Muscle layer of colon (tissue), 2 donors: ENCODE measurements around the gene SNX27.

Source experiments
- H3K27ac ChIP-seq: one replicate; pipeline ENCODE4 v1.7.0; 2013; ENCODE audit warnings: low read depth, mild to moderate bottlenecking, low read length, moderate library complexity
- H3K27me3 ChIP-seq, 2 donors: one replicate each; pipeline ENCODE4 v1.7.0; 2013; ENCODE audit warnings: low read length in 2 of 2, mild to moderate bottlenecking in 2 of 2; ENCODE audit not compliant: insufficient read depth in 2 of 2, control insufficient read depth in 1 of 2
- H3K36me3 ChIP-seq: one replicate; pipeline ENCODE4 v1.7.0; 2013; ENCODE audit warnings: mild to moderate bottlenecking, low read length; ENCODE audit not compliant: insufficient read depth
- H3K4me1 ChIP-seq: one replicate; pipeline ENCODE4 v1.7.0; 2013; ENCODE audit warnings: mild to moderate bottlenecking, low read length; ENCODE audit not compliant: insufficient read depth
- H3K4me3 ChIP-seq, 2 donors: one replicate each; pipeline ENCODE4 v1.7.0; 2013; ENCODE audit warnings: low read length in 2 of 2, low read depth in 1 of 2, mild to moderate bottlenecking in 1 of 2, moderate library complexity in 1 of 2
- H3K9ac ChIP-seq: one replicate; pipeline ENCODE4 v1.7.0; 2013; ENCODE audit warnings: low read length
- H3K9me3 ChIP-seq: one replicate; pipeline ENCODE4 v1.7.0; 2013; ENCODE audit warnings: mild to moderate bottlenecking, low read length
- donor health status: abdominal sarcoma.
- donor health status: Adenocarcinoma of cecum.

SNX27 gene

DNA sequence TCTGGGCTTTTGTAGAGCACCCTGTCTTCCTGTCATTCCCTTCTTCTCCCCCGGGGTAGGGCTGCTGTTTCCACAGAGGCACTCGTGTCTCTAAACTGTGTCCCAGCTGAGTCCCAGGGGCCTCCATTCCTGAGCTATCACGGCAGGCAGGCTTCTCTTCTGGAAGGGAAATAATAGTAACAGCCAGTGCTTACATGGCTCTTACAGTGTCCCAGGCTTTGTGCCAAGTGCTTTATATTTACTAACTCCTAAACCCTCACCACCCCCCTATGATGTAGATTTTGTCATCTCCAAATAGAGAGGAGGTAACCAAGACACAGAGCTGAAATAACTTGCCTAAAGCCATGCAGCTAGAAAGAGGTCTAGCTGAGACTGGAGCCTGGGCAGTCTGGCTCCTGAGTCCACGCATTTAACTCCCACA lies 106.2 kb downstream of the SNX27 start:
- Histone ChIP-seq H3K27me3 (peaks cover 5 to 14% of the 10 kb centered on the region in 2 donors), H3K4me1 (peaks cover 5% of the 10 kb centered on the region), H3K9ac (no peak overlapping the region), H3K9me3 (no peaks in the 10 kb centered on the region), H3K27ac (no peak overlapping the region), H3K36me3 (no peaks in the 10 kb centered on the region), H3K4me3 (no peak overlapping the region)

DNA sequence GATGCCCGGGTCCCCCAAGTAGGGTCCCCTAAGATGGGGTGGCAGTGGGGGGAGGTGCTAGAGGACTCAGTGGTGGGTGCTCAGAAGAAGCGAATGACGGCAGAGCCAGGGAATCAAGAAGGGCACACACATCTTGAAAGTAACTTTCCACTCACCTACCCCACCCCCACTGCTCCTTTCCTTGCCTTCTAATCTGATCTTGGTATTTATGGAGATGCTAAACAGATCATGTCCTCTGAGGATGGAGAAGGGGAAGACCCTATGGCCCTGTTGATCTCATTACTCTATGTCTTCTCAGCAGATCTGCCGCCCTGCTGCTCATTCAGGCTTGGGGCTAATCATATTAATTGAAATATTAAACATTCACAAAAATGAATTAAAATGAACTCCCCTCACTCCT lies 106.8 kb downstream of the SNX27 start:
- H3K27ac ChIP-seq = no peak overlapping the region
- peaks cover 5 to 14% of the 10 kb centered on the region in 2 donors for H3K27me3 ChIP-seq
- H3K9me3 ChIP-seq = no peaks in the 10 kb centered on the region
- no peak overlapping the region for H3K9ac ChIP-seq
- no peak overlapping the region for H3K4me3 ChIP-seq
- H3K4me1 ChIP-seq = peaks cover 5% of the 10 kb centered on the region
- H3K36me3 ChIP-seq = no peaks in the 10 kb centered on the region

DNA sequence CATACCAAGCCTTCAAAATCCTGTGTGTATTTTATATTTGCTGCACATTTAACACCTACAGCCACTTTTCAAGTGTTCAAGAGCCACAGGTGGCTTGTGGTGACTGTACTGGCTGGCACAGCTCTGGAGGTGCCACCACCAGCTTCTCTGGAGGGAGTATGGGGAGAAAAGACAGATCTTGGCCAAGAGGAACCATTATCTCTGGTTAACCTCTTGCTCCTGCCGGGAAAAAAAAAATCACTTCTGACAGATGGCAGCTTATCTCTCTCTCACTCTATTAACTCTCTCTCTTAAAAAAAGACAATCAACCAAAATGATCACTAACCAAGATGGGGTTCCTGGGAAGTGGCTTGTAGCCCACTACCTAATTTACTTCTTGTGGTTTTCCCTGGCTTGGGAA lies 108.3 kb downstream of the SNX27 start:
- H3K9me3 ChIP-seq = no peaks in the 10 kb centered on the region
- H3K27ac ChIP-seq = peak overlapping the region; percentile 80
- H3K4me3 ChIP-seq = peak overlapping the region; percentile 28 to 68
- peaks cover 5% of the 10 kb centered on the region for H3K4me1 ChIP-seq
- H3K27me3 ChIP-seq = peaks cover 5 to 14% of the 10 kb centered on the region in 2 donors
- H3K36me3 ChIP-seq = no peaks in the 10 kb centered on the region
- no peak overlapping the region for H3K9ac ChIP-seq

DNA sequence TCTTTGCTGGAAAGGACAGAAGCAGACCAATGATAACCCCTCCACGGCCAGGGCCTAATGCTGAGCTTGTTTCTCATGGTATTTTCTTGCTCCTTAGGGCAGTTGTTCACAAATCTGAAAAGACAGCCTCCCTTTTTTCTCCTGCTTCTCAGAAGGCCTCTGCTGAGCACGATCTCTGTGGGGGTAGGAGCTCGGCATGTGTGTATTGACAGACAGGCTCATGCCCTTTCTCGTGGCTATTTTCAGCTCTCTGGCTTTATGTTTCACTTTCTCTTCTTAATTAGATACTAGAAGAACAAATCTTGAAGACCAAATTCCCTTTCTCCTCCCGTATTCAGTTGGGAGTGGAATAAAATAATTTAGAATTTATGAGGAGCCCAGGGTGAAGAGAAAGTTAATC lies 108.7 kb downstream of the SNX27 start:
- Histone ChIP-seq H3K9me3 (no peaks in the 10 kb centered on the region), H3K9ac (peak overlapping the region; percentile 39), H3K4me3 (peak overlapping the region; percentile 28 to 68), H3K36me3 (no peaks in the 10 kb centered on the region), H3K27ac (peak overlapping the region; percentile 80), H3K4me1 (peaks cover 5% of the 10 kb centered on the region), H3K27me3 (peaks cover 3 to 14% of the 10 kb centered on the region in 2 donors)

DNA sequence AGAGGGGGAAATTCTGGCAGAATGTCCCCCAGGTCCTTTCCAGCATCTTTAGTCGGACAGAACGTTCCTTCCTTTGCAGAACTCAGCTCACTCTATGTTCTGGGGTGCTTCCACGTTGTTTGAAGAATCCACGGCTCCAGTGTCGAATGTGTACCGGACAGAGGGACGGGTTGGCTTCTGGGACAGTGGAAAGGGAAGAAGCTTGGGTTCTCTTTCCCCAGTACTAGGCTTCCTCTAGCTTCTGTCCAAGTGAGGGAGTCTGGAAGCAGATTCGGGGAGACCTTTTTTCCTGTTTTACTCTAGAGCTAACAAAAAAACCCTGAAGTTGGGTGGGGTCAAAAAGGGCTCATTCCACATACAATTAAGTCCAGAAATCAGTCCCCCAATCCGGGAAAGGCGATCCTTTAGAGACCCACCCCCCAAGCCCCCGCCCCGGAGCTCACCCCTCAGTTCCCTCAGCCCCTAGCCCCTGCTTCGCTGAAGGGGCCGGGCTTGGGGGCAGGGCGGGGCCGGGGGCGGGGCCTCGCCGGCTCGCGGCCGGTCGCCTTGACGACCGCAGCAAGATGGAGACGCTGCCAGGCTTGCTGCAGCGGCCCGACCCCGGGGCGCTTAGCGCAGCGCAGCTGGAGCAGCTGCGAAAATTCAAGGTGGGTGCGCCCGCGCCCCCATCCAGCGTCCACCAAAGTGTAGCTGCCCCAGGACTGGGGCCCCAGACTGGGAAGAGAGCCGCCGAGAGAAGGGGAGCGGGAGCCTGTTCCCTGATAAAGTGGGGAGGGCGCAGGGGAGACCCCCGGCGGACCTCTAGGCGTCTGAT lies 109.3 kb downstream of the SNX27 start, which contains the start of gene RIIAD1:
TSS of gene RIIAD1 (plus strand) at position 549 of the 814 bp plus-strand sequence. CDS start at position 564, 15 bp downstream.
- Histone ChIP-seq H3K36me3 (no peaks in the 10 kb centered on the region), H3K9me3 (no peaks in the 10 kb centered on the region), H3K27ac (peak within 1 kb of the TSS; percentile 80), H3K4me3 (peak within 1 kb of the TSS; percentile 28 to 68), H3K4me1 (peaks cover 5% of the 10 kb centered on the region), H3K27me3 (peaks cover 0 to 13% of the 10 kb centered on the region in 2 donors), H3K9ac (peak within 1 kb of the TSS; percentile 39)

DNA sequence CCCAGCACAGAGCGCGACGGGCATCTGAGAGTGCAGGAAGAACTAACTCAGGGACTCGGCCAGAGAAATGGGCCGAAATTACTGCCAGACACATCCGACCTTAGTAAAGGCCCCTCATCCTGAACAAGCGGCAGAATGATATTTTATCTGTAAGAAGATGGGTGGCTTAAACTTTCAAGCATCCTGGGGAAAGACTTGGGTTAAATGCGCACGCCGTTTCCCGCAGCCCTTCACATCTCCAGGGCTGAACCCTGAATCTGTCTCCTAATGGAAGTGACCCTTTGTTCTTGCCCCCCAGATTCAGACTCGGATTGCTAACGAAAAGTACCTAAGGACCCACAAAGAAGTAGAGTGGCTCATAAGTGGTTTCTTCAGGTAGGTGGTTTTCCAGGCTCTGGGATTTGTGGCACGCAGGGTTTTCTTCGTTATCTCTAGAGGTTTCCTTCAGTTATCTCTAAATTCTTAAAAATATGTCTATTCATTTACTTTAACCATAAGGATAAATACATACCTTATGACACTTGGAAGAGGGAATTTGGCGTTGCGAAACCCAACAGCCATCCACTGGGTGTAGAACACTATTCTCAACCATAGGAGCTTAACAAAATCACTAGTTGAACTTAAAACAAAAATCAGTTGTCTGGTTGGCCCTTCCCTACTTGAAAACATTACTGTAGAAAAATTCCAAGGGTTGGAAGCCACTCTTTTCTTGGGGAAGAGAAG lies 110.1 kb downstream of the SNX27 start:
- no peak overlapping the region for H3K9ac ChIP-seq
- peak overlapping the region; percentile 80 for H3K27ac ChIP-seq

DNA sequence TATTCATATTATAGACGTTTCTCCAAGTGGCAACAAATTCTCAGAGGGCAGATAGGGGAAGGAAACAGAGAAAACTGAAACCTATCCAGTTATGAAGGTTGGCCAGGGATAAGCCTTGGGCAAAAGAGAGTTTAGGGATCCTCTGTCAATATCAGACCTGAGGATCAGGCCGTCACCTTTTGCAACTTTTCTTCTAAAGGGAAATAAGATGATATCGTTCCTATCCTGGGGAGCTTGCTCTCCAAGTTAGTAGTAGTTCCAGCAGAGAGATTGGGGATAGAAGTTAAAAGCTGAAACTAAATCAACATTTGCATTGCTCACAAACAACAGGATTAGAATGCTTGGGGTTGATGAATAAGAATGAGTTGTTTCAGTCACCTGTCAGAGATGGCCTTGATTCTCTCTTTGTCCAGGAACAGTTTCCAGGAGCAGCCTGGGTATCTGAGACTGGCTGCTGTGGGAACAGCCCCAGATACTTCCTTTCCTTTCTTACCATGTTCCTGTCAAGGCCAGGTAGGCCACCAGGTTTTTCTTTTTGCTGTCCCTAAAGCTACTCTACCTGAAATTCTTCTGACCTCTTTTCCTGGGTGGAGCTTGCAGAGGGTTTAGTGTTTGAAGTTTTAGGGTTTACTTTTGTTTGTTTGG lies 112.0 kb downstream of the SNX27 start:
- peaks cover 12% of the 10 kb centered on the region for H3K4me1 ChIP-seq
- no peak overlapping the region for H3K27ac ChIP-seq
- H3K27me3 ChIP-seq = peaks cover 0 to 5% of the 10 kb centered on the region in 2 donors
- no peak overlapping the region for H3K9ac ChIP-seq
- H3K36me3 ChIP-seq = no peaks in the 10 kb centered on the region
- no peaks in the 10 kb centered on the region for H3K9me3 ChIP-seq
- H3K4me3 ChIP-seq = no peak overlapping the region

More for the DNA sequence above, 110.1 kb downstream of the SNX27 start:
- H3K4me1 ChIP-seq = peaks cover 5% of the 10 kb centered on the region
- no peaks in the 10 kb centered on the region for H3K9me3 ChIP-seq
- H3K36me3 ChIP-seq = no peaks in the 10 kb centered on the region
- H3K4me3 ChIP-seq = peak overlapping the region; percentile 28 to 68
- peaks cover 0 to 8% of the 10 kb centered on the region in 2 donors for H3K27me3 ChIP-seq

DNA sequence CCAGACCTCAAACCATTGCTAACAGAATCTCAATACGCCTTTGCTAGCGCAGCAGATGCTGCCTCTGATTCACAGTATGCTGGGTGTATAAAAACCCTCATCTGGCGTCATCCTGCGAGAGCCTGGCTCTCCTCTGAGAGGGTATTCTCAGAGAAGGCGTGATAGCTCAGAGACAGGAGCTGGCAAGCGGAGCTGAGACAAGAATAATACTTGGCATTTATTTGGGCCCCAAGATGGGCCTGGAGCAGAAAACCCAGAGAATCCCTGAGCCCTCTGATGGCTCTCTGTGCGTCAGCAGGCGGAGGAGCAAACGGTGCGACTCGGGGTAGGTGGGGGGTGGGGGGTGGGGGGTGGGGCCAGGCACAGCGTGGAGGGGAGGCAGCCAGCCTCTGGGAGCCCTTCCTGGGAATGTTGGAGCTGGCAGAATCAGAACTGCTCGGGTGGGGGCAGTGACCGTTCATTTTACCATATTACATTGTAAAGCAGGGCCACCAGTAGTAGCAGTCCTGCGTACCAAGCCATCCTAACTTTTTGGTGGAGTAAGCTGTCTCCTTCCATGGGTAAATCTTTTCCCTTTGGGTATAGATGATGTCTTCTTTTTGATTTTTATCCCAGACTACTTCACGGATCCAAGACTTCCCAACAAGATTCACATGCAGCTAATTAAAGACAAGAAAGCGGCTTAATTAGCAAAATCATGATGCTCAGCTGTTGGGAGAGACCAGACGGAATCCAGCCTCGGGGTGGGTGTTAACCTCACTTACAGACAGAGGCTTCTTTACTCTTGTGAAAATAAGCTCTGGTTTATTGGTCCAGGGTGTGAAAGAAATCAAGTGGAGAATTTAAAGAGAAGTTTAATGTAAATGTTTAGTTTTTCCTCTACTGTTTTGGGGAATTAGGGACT lies 116.6 kb downstream of the SNX27 start:
- H3K4me1 ChIP-seq = peaks cover 7% of the 10 kb centered on the region
- no peaks in the 10 kb centered on the region for H3K36me3 ChIP-seq
- H3K4me3 ChIP-seq = peak overlapping the region in 1 of 2 donors; percentile 10
- peak overlapping the region; percentile 50 for H3K9ac ChIP-seq
- peak overlapping the region; percentile 59 for H3K27ac ChIP-seq
- no peaks in the 10 kb centered on the region for H3K9me3 ChIP-seq
- H3K27me3 ChIP-seq = peaks cover 0 to 5% of the 10 kb centered on the region in 2 donors

DNA sequence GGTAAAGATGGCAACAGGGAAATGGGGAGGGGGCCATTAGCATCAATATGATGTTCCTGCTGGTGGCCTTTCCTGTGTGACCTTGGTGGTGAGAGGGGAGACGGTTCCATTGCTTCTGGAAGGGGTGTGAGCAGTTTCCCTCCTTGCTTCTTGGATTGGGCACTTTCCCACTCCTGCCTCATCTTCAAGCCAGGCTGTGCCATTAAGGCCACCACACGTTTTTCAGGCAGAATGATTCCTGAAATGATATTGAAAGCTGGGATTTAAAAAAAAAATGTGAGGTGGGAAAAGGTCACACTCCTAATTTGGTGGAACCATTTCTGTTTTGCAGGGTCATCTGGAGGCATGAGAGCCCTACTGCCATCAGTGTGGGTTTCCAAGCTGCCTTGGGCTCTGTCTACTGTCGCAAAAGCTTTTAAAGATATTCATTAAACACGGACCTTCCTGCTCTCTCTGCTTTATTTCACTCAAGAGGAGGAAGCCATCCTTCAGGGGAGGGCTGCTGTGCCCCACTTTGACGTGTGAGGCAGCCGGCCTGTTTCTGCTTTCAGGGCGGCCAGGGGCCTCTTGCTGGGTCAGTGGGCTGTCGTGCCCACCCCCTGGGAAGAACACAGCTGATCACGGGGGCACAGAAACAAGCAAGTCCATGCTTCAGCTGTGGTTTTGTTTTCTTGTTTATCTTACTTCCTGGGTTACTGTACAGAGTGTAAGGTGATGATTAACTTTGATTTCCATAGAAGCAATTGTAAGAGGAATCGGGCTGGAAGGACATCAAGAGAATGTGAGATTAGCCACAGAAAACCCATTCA lies 117.5 kb downstream of the SNX27 start:
- H3K9ac ChIP-seq = no peak overlapping the region

DNA sequence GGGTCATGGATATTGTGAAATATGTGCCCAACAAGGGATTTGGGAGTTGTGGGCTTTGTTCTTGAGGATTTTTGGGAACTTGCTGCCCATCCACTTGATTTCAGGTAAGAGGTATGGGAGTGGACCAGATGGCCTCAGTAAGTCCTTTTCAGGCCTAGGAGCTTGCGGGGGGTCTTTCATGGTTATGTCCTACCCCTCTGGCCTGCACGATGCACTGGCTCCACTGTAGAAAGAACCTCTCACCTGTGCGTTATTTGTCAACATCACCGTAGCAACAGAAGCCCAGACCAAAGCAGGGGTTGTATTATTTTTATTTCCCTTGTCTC lies 118.1 kb downstream of the SNX27 start:
- no peak overlapping the region for H3K4me3 ChIP-seq
- H3K9ac ChIP-seq = no peak overlapping the region
- peaks cover 0 to 5% of the 10 kb centered on the region in 2 donors for H3K27me3 ChIP-seq
- H3K36me3 ChIP-seq = no peaks in the 10 kb centered on the region
- peaks cover 7% of the 10 kb centered on the region for H3K4me1 ChIP-seq
- no peaks in the 10 kb centered on the region for H3K9me3 ChIP-seq
- H3K27ac ChIP-seq = no peak overlapping the region

More for the DNA sequence above, 117.5 kb downstream of the SNX27 start:
- peaks cover 0 to 5% of the 10 kb centered on the region in 2 donors for H3K27me3 ChIP-seq
- no peak overlapping the region for H3K4me3 ChIP-seq
- H3K27ac ChIP-seq = peak overlapping the region; percentile 41
- no peaks in the 10 kb centered on the region for H3K36me3 ChIP-seq
- H3K4me1 ChIP-seq = peaks cover 7% of the 10 kb centered on the region
- H3K9me3 ChIP-seq = no peaks in the 10 kb centered on the region
